GM23248 (cell line): ENCODE results near the gene QSOX2. TPM values are rescaled to one million over a fixed set of nuclear protein-coding genes. Genes with fewer than 3 reads are reported as not detected.

Experiments used
- DNase-seq: peaks from one replicate; pipeline ENCODE4 v3.0.0-alpha.2; 2015
- H2AFZ ChIP-seq: fragments of 200-600 bp; sonication (generic); 2 replicates; pipeline ENCODE4 v1.6.1; 2016; ENCODE audit warnings: antibody characterized with exemption
- H3F3A ChIP-seq: fragments of 200-600 bp; sonication (generic); 2 replicates; pipeline ENCODE4 v1.6.1; 2016; ENCODE audit warnings: mild to moderate bottlenecking, antibody characterized with exemption, mixed run types; ENCODE audit not compliant: insufficient read depth
- H3K27ac ChIP-seq: fragments of 200-600 bp; sonication (generic); 2 replicates; pipeline ENCODE4 v1.5.1; 2016; ENCODE audit warnings: mild to moderate bottlenecking
- H3K27me3 ChIP-seq: fragments of 200-600 bp; sonication (generic); replicated peaks from 2 replicates; pipeline ENCODE4 v1.6.1; 2016; ENCODE audit warnings: mild to moderate bottlenecking; ENCODE audit not compliant: insufficient read depth
- H3K36me3 ChIP-seq: fragments of 200-600 bp; sonication (generic); 2 replicates; pipeline ENCODE4 v1.6.1; 2016; ENCODE audit warnings: low read depth, mild to moderate bottlenecking
- H3K4me1 ChIP-seq: fragments of 200-600 bp; sonication (generic); 2 replicates; pipeline ENCODE4 v1.6.1; 2016; ENCODE audit warnings: mild to moderate bottlenecking; ENCODE audit not compliant: insufficient read depth
- H3K4me2 ChIP-seq: fragments of 200-600 bp; sonication (generic); one replicate; pipeline ENCODE4 v1.6.1; 2016; ENCODE audit warnings: mild to moderate bottlenecking; ENCODE audit not compliant: unreplicated experiment
- H3K4me3 ChIP-seq: fragments of 200-600 bp; sonication (generic); 2 replicates; pipeline ENCODE4 v1.5.1; 2016; ENCODE audit warnings: mild to moderate bottlenecking
- H3K79me2 ChIP-seq: fragments of 200-600 bp; sonication (generic); 2 replicates; pipeline ENCODE4 v1.6.1; 2016; ENCODE audit warnings: mild to moderate bottlenecking; ENCODE audit not compliant: insufficient read depth
- H3K9ac ChIP-seq: fragments of 200-600 bp; sonication (generic); 2 replicates; pipeline ENCODE4 v1.6.1; 2016; ENCODE audit warnings: mild to moderate bottlenecking
- H3K9me2 ChIP-seq: fragments of 200-600 bp; sonication (generic); 2 replicates; pipeline ENCODE4 v1.6.1; 2016; ENCODE audit warnings: mixed run types, mild to moderate bottlenecking, moderate library complexity; ENCODE audit not compliant: insufficient read depth
- H3K9me3 ChIP-seq: fragments of 200-600 bp; sonication (generic); one replicate; pipeline ENCODE4 v1.6.1; 2017; ENCODE audit warnings: low read depth
- H4K20me1 ChIP-seq: fragments of 200-600 bp; sonication (generic); 2 replicates; pipeline ENCODE4 v1.6.0; 2016; ENCODE audit not compliant: insufficient read depth
- EZH2 ChIP-seq: fragments of 200-600 bp; sonication (generic); IDR thresholded peaks from 2 replicates; pipeline ENCODE4 v1.6.1; 2018; ENCODE audit warnings: antibody characterized with exemption, mild to moderate bottlenecking; ENCODE audit not compliant: insufficient read depth, poor library complexity, severe bottlenecking
- EZH2phosphoT487 ChIP-seq: fragments of 200-600 bp; sonication (generic); IDR thresholded peaks from 2 replicates; pipeline ENCODE4 v1.6.1; 2018; ENCODE audit warnings: antibody characterized with exemption, moderate library complexity, mild to moderate bottlenecking, low read depth; ENCODE audit not compliant: insufficient read depth
- WGBS, 2 experiments: methylation state at CpG; one replicate each; pipeline ENCODE4 v1.1.6; 2015 to 2017; ENCODE audit warnings: low lambda C conversion rate in 2 of 2, low coverage in 1 of 2; ENCODE audit errors: missing lambda C conversion rate in 2 of 2; 5-methylcytosine and 5-hydroxymethylcytosine counted together
- in situ Hi-C: fragments of 300-500 bp; cut with MboI; formaldehyde crosslinking; loops from 2 replicates; pipeline ENCODE4 v1.15.0; 2020
- polyA plus RNA-seq: library from polyadenylated mRNA; unstranded; fragments of >200 nt; fragmentation: Nextera tagmentation; extraction: Ambion mirVana; gene quantifications from 2 replicates; pipeline ENCODE4 v1.2.1, GENCODE V29; 2016
- total RNA-seq: library from RNA; depleted of rRNA; stranded (reverse); fragments of >200 nt; shearing (Covaris generic); gene quantifications from 2 replicates; pipeline ENCODE4 v1.2.3, GENCODE V29; 2014

The QSOX2 gene
- total and polyA plus RNA-seq, 2 experiments from 2014 or later = 1.9 to 11.7 TPM

- Histone ChIP-seq H3K4me2 (no peak overlapping the region), H3K4me3 (no peak overlapping the region), H3K9ac (no peak overlapping the region), H2AFZ (no peak overlapping the region), H3F3A (no peaks in the 10 kb centered on the region), H3K79me2 (no peaks in the 10 kb centered on the region), H3K27me3 (peaks cover 54% of the 10 kb centered on the region), H3K36me3 (no peaks in the 10 kb centered on the region), H3K27ac (no peak overlapping the region), H3K9me2 (no peaks in the 10 kb centered on the region), H4K20me1 (no peaks in the 10 kb centered on the region), H3K9me3 (no peaks in the 10 kb centered on the region), H3K4me1 (no peaks in the 10 kb centered on the region)
- in situ Hi-C loops = no loop called here
- WGBS, 2 experiments = 70 to 82% methylated on average over 15 to 18 of the region's 18 CpGs
- TF ChIP-seq EZH2phosphoT487 = no peak
- TF ChIP-seq EZH2 = no peak
- no peak for DNase-seq
Measured at GRCh38 chr9:136187197-136187596, 58.4 kb downstream of the QSOX2 start.

- Histone ChIP-seq H3K27me3 (peaks cover 46% of the 10 kb centered on the region), H2AFZ (no peak overlapping the region), H4K20me1 (no peaks in the 10 kb centered on the region), H3K36me3 (no peaks in the 10 kb centered on the region), H3K79me2 (no peaks in the 10 kb centered on the region), H3K27ac (no peak overlapping the region), H3K4me1 (no peaks in the 10 kb centered on the region), H3K9ac (no peak overlapping the region), H3K9me2 (no peaks in the 10 kb centered on the region), H3K9me3 (no peaks in the 10 kb centered on the region), H3K4me2 (no peak overlapping the region), H3F3A (no peaks in the 10 kb centered on the region), H3K4me3 (no peak overlapping the region)
- whole genome bisulfite sequencing, 2 experiments = 53 to 57% methylated on average over 14 of the region's 14 CpGs
- TF ChIP-seq EZH2 (no peak), EZH2phosphoT487 (no peak)
- DNase-seq = no peak
- in situ Hi-C loops = no loop called here
Measured at GRCh38 chr9:136186386-136186785, 59.2 kb downstream of the QSOX2 start.

- no peaks in the 10 kb centered on the region for H3K9me2 ChIP-seq
- H3K36me3 ChIP-seq = no peaks in the 10 kb centered on the region
- no peak overlapping the region for H3K9ac ChIP-seq
- no peak for TF ChIP-seq EZH2phosphoT487
- TF ChIP-seq EZH2 = no peak
- H3K27me3 ChIP-seq = peaks cover 44% of the 10 kb centered on the region
- no peak overlapping the region for H2AFZ ChIP-seq
- no peak for DNase-seq
- 32 to 47% methylated on average over 19 to 25 of the region's 32 CpGs for WGBS, 2 experiments
- no peak overlapping the region for H3K27ac ChIP-seq
- no peaks in the 10 kb centered on the region for H3K9me3 ChIP-seq
- in situ Hi-C loops = no loop called here
- no peak overlapping the region for H3K4me3 ChIP-seq
- H3F3A ChIP-seq = no peaks in the 10 kb centered on the region
- no peak overlapping the region for H3K4me2 ChIP-seq
- H3K4me1 ChIP-seq = no peaks in the 10 kb centered on the region
- H3K79me2 ChIP-seq = no peaks in the 10 kb centered on the region
- no peaks in the 10 kb centered on the region for H4K20me1 ChIP-seq
Measured at GRCh38 chr9:136185596-136186366, 59.8 kb downstream of the QSOX2 start.

GRCh38 chr9:136185066-136185465 lies 60.5 kb downstream of the QSOX2 start:
- Histone ChIP-seq H3K27me3 (peaks cover 39% of the 10 kb centered on the region), H4K20me1 (no peaks in the 10 kb centered on the region), H3K9me3 (no peaks in the 10 kb centered on the region), H3K4me1 (no peaks in the 10 kb centered on the region), H3K79me2 (no peaks in the 10 kb centered on the region), H3K4me3 (no peak overlapping the region), H3F3A (no peaks in the 10 kb centered on the region), H3K4me2 (no peak overlapping the region), H2AFZ (no peak overlapping the region), H3K27ac (no peak overlapping the region), H3K9ac (no peak overlapping the region), H3K36me3 (no peaks in the 10 kb centered on the region), H3K9me2 (no peaks in the 10 kb centered on the region)
- 16 to 18% methylated on average over 15 to 19 of the region's 19 CpGs for WGBS, 2 experiments
- in situ Hi-C loops = no loop called here
- DNase-seq = no peak
- TF ChIP-seq EZH2 (no peak), EZH2phosphoT487 (no peak)
